K562 (cell line): ENCODE measurements around the gene EGFL7. TPM values are rescaled to one million over a fixed set of nuclear protein-coding genes. Genes with fewer than 3 reads are reported as not detected.

ENCODE experiments used
- ATAC-seq: fragments of 200-7000 bp; cut with Tn5 transposase; 3 replicates; pipeline ENCODE4 v1.9.1; 2020; ENCODE audit warnings: moderate library complexity
- BruUV-seq: library from RNA; stranded (reverse); fragments of 400-500 nt; replicated peaks from 2 replicates; lab custom pipeline; 2021; lab: Mats Ljungman, UMichigan
- CTCF ChIA-PET: fragments of 300-600 bp; formaldehyde crosslinking; extraction: SDS; loops from one replicate; lab custom pipeline; 2021; ENCODE audit warnings: low intra/inter-chr PET ratio; lab: Yijun Ruan, JAX
- POLR2A ChIA-PET: fragments of 300-600, 350-650 bp; sonication (Branson Sonifier 250); formaldehyde crosslinking; extraction: SDS; loops from one replicate; lab custom pipeline; 2021; ENCODE audit warnings: antibody characterized with exemption, inconsistent platforms; lab: Yijun Ruan, JAX
- DNase-seq, 4 experiments: peaks; one replicate each; pipeline versions ENCODE4 v3.0.0 to v3.0.0-alpha.2; 2011 to 2018; ENCODE audit warnings: low spot score in 3 of 4, mixed read lengths in 3 of 4; ENCODE audit errors: extremely low read depth in 1 of 4
- FAIRE-seq: peaks from 2 replicates; lab custom pipeline; 2011; peaks lifted over from hg19 to GRCh38; lab: Jason Lieb, UNC
- H2AFZ ChIP-seq: 2 replicates; pipeline ENCODE4 v1.6.0; 2011; ENCODE audit warnings: low read depth, low read length, control low read depth, inconsistent platforms
- H3K27ac ChIP-seq: fragments of 200-600 bp; 3 replicates; pipeline ENCODE4 v1.8.0; 2011; ENCODE audit warnings: low read depth, mild to moderate bottlenecking, control low read depth, inconsistent platforms, low read length, moderate library complexity, mixed read lengths; ENCODE audit errors: extremely low read depth
- H3K27me3 ChIP-seq, 2 experiments: fragments of 300-600 bp in 1 of 2; 2 replicates in 1 of 2; 3 replicates in 1 of 2; pipeline versions ENCODE4 v1.6.0 to v1.8.0; 2011; ENCODE audit warnings: inconsistent platforms in 2 of 2, low read length in 2 of 2, mild to moderate bottlenecking in 1 of 2, mixed read lengths in 1 of 2, moderate library complexity in 1 of 2; ENCODE audit not compliant: control insufficient read depth in 2 of 2, insufficient read depth in 2 of 2
- H3K36me3 ChIP-seq: fragments of 300-600 bp; 3 replicates; pipeline ENCODE4 v1.8.0; 2011; ENCODE audit warnings: mild to moderate bottlenecking, low read length, inconsistent platforms; ENCODE audit not compliant: control insufficient read depth, insufficient read depth
- H3K4me1 ChIP-seq, 2 experiments: fragments of 200-600 bp in 1 of 2; replicated peaks in 1 of 2; 2 replicates in 1 of 2; 3 replicates in 1 of 2; pipeline versions ENCODE4 v1.5.1 to v1.8.0; 2011; ENCODE audit warnings: inconsistent platforms in 2 of 2, low read length in 2 of 2, mild to moderate bottlenecking in 1 of 2, mixed read lengths in 1 of 2, moderate library complexity in 1 of 2; ENCODE audit not compliant: control insufficient read depth in 2 of 2, insufficient read depth in 2 of 2
- H3K4me2 ChIP-seq: 2 replicates; pipeline ENCODE4 v1.6.1; 2011; ENCODE audit warnings: low read length, control low read depth, inconsistent platforms, mixed read lengths; ENCODE audit not compliant: insufficient read depth
- H3K4me3 ChIP-seq: fragments of 200-600 bp; sonication (generic), shearing (Covaris generic); 2 replicates; pipeline ENCODE4 v1.5.1; 2016; ENCODE audit warnings: control low read depth, inconsistent platforms
- H3K79me2 ChIP-seq: fragments of 200-600 bp; 3 replicates; pipeline ENCODE4 v1.8.0; 2011; ENCODE audit warnings: low read length, inconsistent platforms; ENCODE audit not compliant: control insufficient read depth, insufficient read depth
- H3K9ac ChIP-seq, 2 experiments: 2 replicates each; pipeline versions ENCODE4 v1.6.0 to v1.6.1; 2011; ENCODE audit warnings: low read depth in 2 of 2, low read length in 2 of 2, control low read depth in 1 of 2, inconsistent platforms in 1 of 2, mild to moderate bottlenecking in 1 of 2, mixed read lengths in 1 of 2; ENCODE audit not compliant: insufficient read depth in 1 of 2
- H3K9me1 ChIP-seq: one replicate; pipeline ENCODE4 v1.6.0; 2011; ENCODE audit warnings: inconsistent platforms, mild to moderate bottlenecking, low read length, moderate library complexity; ENCODE audit not compliant: control insufficient read depth, insufficient read depth
- H3K9me3 ChIP-seq: replicated peaks from 2 replicates; pipeline ENCODE4 v1.5.1; 2011; ENCODE audit warnings: low read depth, low read length, inconsistent platforms; ENCODE audit not compliant: control insufficient read depth, insufficient read depth
- H4K20me1 ChIP-seq: replicated peaks from 2 replicates; pipeline ENCODE4 v1.6.1; 2011; ENCODE audit warnings: low read length, inconsistent platforms, mixed read lengths; ENCODE audit not compliant: control insufficient read depth, insufficient read depth
- CBX3 ChIP-seq, 2 experiments: IDR thresholded peaks; 1 replicate in 1 of 2; 2 replicates in 1 of 2; pipeline ENCODE4 v1.6.1; 2012; ENCODE audit warnings: inconsistent platforms in 2 of 2, low read length in 2 of 2, borderline replicate concordance in 1 of 2, control low read depth in 1 of 2
- CCAR2 ChIP-seq: fragments of 200-400 bp; formaldehyde crosslinking; IDR thresholded peaks from 2 replicates; pipeline ENCODE4 v1.6.1; 2017; ENCODE audit warnings: mild to moderate bottlenecking, low read depth, low read length
- MBD2 ChIP-seq: sonication (generic); IDR thresholded peaks from 2 replicates; pipeline ENCODE4 v1.6.1; 2016; ENCODE audit warnings: low read depth, borderline replicate concordance
- MYC ChIP-seq, 2 experiments: fragments of 250-450 bp in 1 of 2; sonication (Bioruptor Pico) in 1 of 2; IDR thresholded peaks; 2 replicates each; pipeline versions ENCODE4 v1.5.1 to v1.6.1; 2012 to 2021; ENCODE audit warnings: low read depth in 2 of 2, borderline replicate concordance in 1 of 2, improper control_type of control experiment in 1 of 2, low read length in 1 of 2, mild to moderate bottlenecking in 1 of 2, moderate library complexity in 1 of 2
- NFIC ChIP-seq: fragments of 450-650 bp; IDR thresholded peaks from 2 replicates; pipeline ENCODE4 v1.6.1; 2017; ENCODE audit warnings: mild to moderate bottlenecking, inconsistent platforms
- NR2C2 ChIP-seq, 2 experiments: fragments of 200-800 bp in 1 of 2; sonication (Bioruptor generic) in 1 of 2; sonication (generic) in 1 of 2; formaldehyde crosslinking in 1 of 2; IDR thresholded peaks; 2 replicates each; pipeline versions ENCODE4 v1.6.1 to v1.8.0; 2016 to 2022; ENCODE audit warnings: mild to moderate bottlenecking in 1 of 2, missing compliant biosample characterization in 1 of 2, missing genetic modification characterization in 1 of 2, missing genetic modification reagents in 1 of 2
- PTTG1 ChIP-seq: fragments of 450-650 bp; IDR thresholded peaks from 2 replicates; pipeline ENCODE4 v1.6.1; 2016; ENCODE audit warnings: low read depth, mild to moderate bottlenecking, missing genetic modification characterization, missing compliant biosample characterization
- STAG1 ChIP-seq: sonication (generic); formaldehyde crosslinking; IDR thresholded peaks from 2 replicates; pipeline ENCODE4 v1.5.0; 2020; ENCODE audit warnings: missing genetic modification reagents, borderline replicate concordance
- ZEB2 ChIP-seq: fragments of 450-650 bp; IDR thresholded peaks from 2 replicates; pipeline ENCODE4 v1.6.1; 2016
- ZFX ChIP-seq: sonication (generic); formaldehyde crosslinking; IDR thresholded peaks from 2 replicates; pipeline ENCODE4 v1.8.0; 2022; ENCODE audit warnings: mild to moderate bottlenecking, missing genetic modification reagents, moderate library complexity
- ZNF133 ChIP-seq: fragments of 250-450 bp; sonication (Bioruptor Pico); IDR thresholded peaks from 2 replicates; pipeline ENCODE4 v1.4.0; 2020; ENCODE audit warnings: mild to moderate bottlenecking
- ZNF197 ChIP-seq: fragments of 200-800 bp; sonication (Bioruptor generic); IDR thresholded peaks from 2 replicates; pipeline ENCODE4 v1.6.1; 2016; ENCODE audit warnings: low read depth, missing genetic modification characterization, missing compliant biosample characterization
- WGBS: fragments of 100-300 bp; shearing (Covaris generic); methylation state at CpG from one replicate; pipeline ENCODE4 v1.1.6; 2016; ENCODE audit warnings: low coverage, mixed read lengths; ENCODE audit not compliant: insufficient coverage; ENCODE audit errors: missing lambda C conversion rate; 5-methylcytosine and 5-hydroxymethylcytosine counted together
- in situ Hi-C: fragments of 300-500 bp; cut with MboI; formaldehyde crosslinking; loops from 4 replicates; pipeline ENCODE4 v1.15.0; 2018; ENCODE audit warnings: inconsistent platforms, mixed read lengths
- intact Hi-C: fragments of 100-400 bp; cut with micrococcal nuclease; formaldehyde crosslinking; loops from 2 replicates; pipeline ENCODE4 v1.14.2; 2022
- polyA plus RNA-seq, 8 experiments: library from polyadenylated mRNA; depleted of rRNA in 4 of 8; stranded (reverse) in 5 of 8; unstranded in 3 of 8; fragments of >200 nt; fragmentation: Nextera tagmentation in 2 of 8; fragmentation: Illumina TruSeq in 1 of 8; extraction: Ambion mirVana in 2 of 8; extraction: Trizol in 1 of 8; gene quantifications; 2 replicates each; pipeline versions ENCODE4 v1.2.1 to v1.2.3, GENCODE V29; 2011 to 2014; ENCODE audit warnings: inconsistent platforms in 1 of 8, missing spikeins in 1 of 8
- total RNA-seq, 7 experiments: library from RNA; depleted of rRNA in 6 of 7; stranded (reverse); fragments of >200 nt in 6 of 7; fragmentation: Illumina TruSeq in 2 of 7; extraction: Trizol in 2 of 7; gene quantifications; 2 replicates each; pipeline versions ENCODE4 v1.2.1 to v1.2.3, GENCODE V29; 2011 to 2021; ENCODE audit warnings: low replicate concordance in 1 of 7
- TF ChIP-seq, protein P1 (sequence below): fragments of 150-350 bp; IDR thresholded peaks from 2 replicates; pipeline ENCODE4 v1.6.1; 2014; ENCODE audit warnings: low read depth, mild to moderate bottlenecking, low read length, borderline replicate concordance

EGFL7 gene
- total and polyA plus RNA-seq, 9 of the 15 experiments (the other 6 are each of a cell fraction or from before 2014, with no cell fraction given), result 1.5 to 286 (median 55.5) TPM

GRCh38 chr9:136686794-136687711 is 24.3 kb downstream of the EGFL7 start, which contains the start of gene AGPAT2:
Gene AGPAT2, minus strand, starts transcription at chr9:136687457. Its CDS starts 100 bp downstream, at chr9:136687357.
- ATAC-seq, result peak; percentile 92
- H3K9me3 ChIP-seq, result no peaks in the 10 kb centered on the region
- BruUV-seq, result TSS peak; percentile 72
- H4K20me1 ChIP-seq, result peaks cover 6% of the 10 kb centered on the region; the same call in 1 of the 2 replicates
- H3K4me1 ChIP-seq, result peaks cover 6 to 85% of the 10 kb centered on the region in 2 experiments; a peak in 4 of 5 replicates
- in situ Hi-C loops, result no loop called here
- FAIRE-seq, result no peak
- no peaks in the 10 kb centered on the region for H3K27me3 ChIP-seq
- H3K36me3 ChIP-seq, result peaks cover 19% of the 10 kb centered on the region; the same call in 1 of the 3 replicates
- peak within 1 kb of the TSS; percentile 81 for H3K4me3 ChIP-seq
- peak within 1 kb of the TSS; percentile 82 to 98 for H3K9ac ChIP-seq
- WGBS, result 0% methylated on average over 22 of the region's 106 CpGs
- DNase-seq, result peak; percentile 89 to 99 (median 98)
- H2AFZ ChIP-seq, result peak within 1 kb of the TSS; percentile 88
- ChIA-PET POLR2A (interaction anchor here (0.6 to 2.1 kb wide), 6 partner anchors 11 to 59 kb away, joined by 3 to 10 read pairs (median 6); no protein-coding TSS in a partner anchor), CTCF (no interaction called here)
- peaks cover 46% of the 10 kb centered on the region for H3K79me2 ChIP-seq
- peak within 1 kb of the TSS; percentile 95 for H3K27ac ChIP-seq
- H3K9me1 ChIP-seq, result peaks cover 3% of the 10 kb centered on the region
- intact Hi-C loops, result no loop called here
- peak within 1 kb of the TSS; percentile 76 for H3K4me2 ChIP-seq
- TF ChIP-seq CCAR2, result no peak
- TF ChIP-seq NFIC, result peak; percentile 65
- TF ChIP-seq ZNF197 (CRISPR knock-in tag), result no peak
- no peak for TF ChIP-seq MBD2
- TF ChIP-seq MYC (IDR thresholded peaks at IDR 0.05; ENCODE audit: low read depth, low read length), result peak; percentile 91
- no peak for TF ChIP-seq MYC (CRISPR knock-in tag; IDR thresholded peaks at IDR 0.05; ENCODE audit: borderline replicate concordance, low read depth)
- no peak for TF ChIP-seq ZNF133 (CRISPR knock-in tag)
- 0 out of 2 replicates have a peak, but pooled peaks have one; percentile 27 for TF ChIP-seq STAG1
- TF ChIP-seq NR2C2 (CRISPR knock-in tag; IDR thresholded peaks at IDR 0.05), result peak; percentile 20; the same call in 1 of the 2 replicates
- TF ChIP-seq NR2C2 (tag; IDR thresholded peaks at IDR 0.05), result peak; percentile 47
- TF ChIP-seq, protein P1, sequence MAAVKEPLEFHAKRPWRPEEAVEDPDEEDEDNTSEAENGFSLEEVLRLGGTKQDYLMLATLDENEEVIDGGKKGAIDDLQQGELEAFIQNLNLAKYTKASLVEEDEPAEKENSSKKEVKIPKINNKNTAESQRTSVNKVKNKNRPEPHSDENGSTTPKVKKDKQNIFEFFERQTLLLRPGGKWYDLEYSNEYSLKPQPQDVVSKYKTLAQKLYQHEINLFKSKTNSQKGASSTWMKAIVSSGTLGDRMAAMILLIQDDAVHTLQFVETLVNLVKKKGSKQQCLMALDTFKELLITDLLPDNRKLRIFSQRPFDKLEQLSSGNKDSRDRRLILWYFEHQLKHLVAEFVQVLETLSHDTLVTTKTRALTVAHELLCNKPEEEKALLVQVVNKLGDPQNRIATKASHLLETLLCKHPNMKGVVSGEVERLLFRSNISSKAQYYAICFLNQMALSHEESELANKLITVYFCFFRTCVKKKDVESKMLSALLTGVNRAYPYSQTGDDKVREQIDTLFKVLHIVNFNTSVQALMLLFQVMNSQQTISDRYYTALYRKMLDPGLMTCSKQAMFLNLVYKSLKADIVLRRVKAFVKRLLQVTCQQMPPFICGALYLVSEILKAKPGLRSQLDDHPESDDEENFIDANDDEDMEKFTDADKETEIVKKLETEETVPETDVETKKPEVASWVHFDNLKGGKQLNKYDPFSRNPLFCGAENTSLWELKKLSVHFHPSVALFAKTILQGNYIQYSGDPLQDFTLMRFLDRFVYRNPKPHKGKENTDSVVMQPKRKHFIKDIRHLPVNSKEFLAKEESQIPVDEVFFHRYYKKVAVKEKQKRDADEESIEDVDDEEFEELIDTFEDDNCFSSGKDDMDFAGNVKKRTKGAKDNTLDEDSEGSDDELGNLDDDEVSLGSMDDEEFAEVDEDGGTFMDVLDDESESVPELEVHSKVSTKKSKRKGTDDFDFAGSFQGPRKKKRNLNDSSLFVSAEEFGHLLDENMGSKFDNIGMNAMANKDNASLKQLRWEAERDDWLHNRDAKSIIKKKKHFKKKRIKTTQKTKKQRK, result no peak
- TF ChIP-seq ZEB2, result no peak
- TF ChIP-seq ZFX (CRISPR knock-in tag), result peak; percentile 94
- TF ChIP-seq PTTG1 (tag), result no peak
- TF ChIP-seq CBX3 (IDR thresholded peaks at IDR 0.05; ENCODE audit: borderline replicate concordance in 1 of 2, low read length in 2 of 2), result no peak
